OCI-LY1 (cell line): ENCODE data around the gene CD300A.

Experiments used
- H2AFZ ChIP-seq: fragments of 200-600 bp; sonication (generic), shearing (Covaris generic); 2 replicates; pipeline ENCODE4 v1.6.0; 2014; ENCODE audit warnings: antibody characterized with exemption, mild to moderate bottlenecking, low read length
- H3F3A ChIP-seq: fragments of 200-600 bp; sonication (generic), shearing (Covaris generic); 2 replicates; pipeline ENCODE4 v1.6.0; 2014; ENCODE audit warnings: mild to moderate bottlenecking, antibody characterized with exemption, low read length, moderate library complexity; ENCODE audit not compliant: insufficient read depth
- H3K27ac ChIP-seq: fragments of 200-600 bp; sonication (generic); 2 replicates; pipeline ENCODE4 v1.5.1; 2014; ENCODE audit warnings: low read length, mixed run types, mild to moderate bottlenecking, low read depth; ENCODE audit not compliant: poor library complexity, severe bottlenecking
- H3K27me3 ChIP-seq: fragments of 200-600 bp; sonication (generic); 2 replicates; pipeline ENCODE4 v1.6.0; 2014; ENCODE audit warnings: antibody characterized with exemption, mild to moderate bottlenecking, low read length, moderate library complexity; ENCODE audit not compliant: insufficient read depth
- H3K36me3 ChIP-seq: fragments of 200-600 bp; sonication (generic); 2 replicates; pipeline ENCODE4 v1.6.1; 2014; ENCODE audit warnings: mild to moderate bottlenecking, antibody characterized with exemption, low read length, moderate library complexity, mixed read lengths; ENCODE audit not compliant: insufficient read depth
- H3K4me1 ChIP-seq: fragments of 200-600 bp; sonication (generic); 2 replicates; pipeline ENCODE4 v1.5.1; 2014; ENCODE audit warnings: mild to moderate bottlenecking, low read length, moderate library complexity; ENCODE audit not compliant: insufficient read depth, severe bottlenecking
- H3K4me2 ChIP-seq: fragments of 200-600 bp; sonication (generic), shearing (Covaris generic); 2 replicates; pipeline ENCODE4 v1.6.1; 2014; ENCODE audit warnings: low read length
- H3K4me3 ChIP-seq: fragments of 200-600 bp; sonication (generic); 2 replicates; pipeline ENCODE4 v1.5.1; 2014; ENCODE audit warnings: low read length, low read depth, mild to moderate bottlenecking, mixed read lengths; ENCODE audit not compliant: poor library complexity, severe bottlenecking
- H3K79me2 ChIP-seq: fragments of 200-600 bp; shearing (Covaris generic); 2 replicates; pipeline ENCODE4 v1.6.1; 2016; ENCODE audit warnings: mixed run types, low read length, mixed read lengths; ENCODE audit not compliant: insufficient read depth
- H3K9ac ChIP-seq: fragments of 200-600 bp; sonication (generic), shearing (Covaris generic); 2 replicates; pipeline ENCODE4 v1.6.1; 2014; ENCODE audit warnings: mild to moderate bottlenecking, low read length, mixed read lengths
- H3K9me2 ChIP-seq: fragments of 200-600 bp; sonication (generic), shearing (Covaris generic); 2 replicates; pipeline ENCODE4 v1.6.1; 2014; ENCODE audit warnings: low read depth, mild to moderate bottlenecking, low read length, mixed read lengths
- H3K9me3 ChIP-seq: fragments of 200-600 bp; shearing (Covaris generic); 2 replicates; pipeline ENCODE4 v1.6.1; 2014; ENCODE audit warnings: low read length, mixed read lengths
- H4K20me1 ChIP-seq: fragments of 200-600 bp; sonication (generic), shearing (Covaris generic); 2 replicates; pipeline ENCODE4 v1.6.0; 2016; ENCODE audit warnings: mild to moderate bottlenecking, low read length; ENCODE audit not compliant: insufficient read depth
- CTCF ChIP-seq: fragments of 200-600 bp; sonication (generic), shearing (Covaris generic); IDR thresholded peaks from 2 replicates; pipeline ENCODE4 v1.5.1; 2017; ENCODE audit warnings: mild to moderate bottlenecking, antibody characterized with exemption, low read length, moderate library complexity, mixed read lengths
- EZH2 ChIP-seq: fragments of 200-600 bp; sonication (generic), shearing (Covaris generic); IDR thresholded peaks from 2 replicates; pipeline ENCODE4 v1.8.0; 2017; ENCODE audit warnings: borderline replicate concordance, mixed run types, mild to moderate bottlenecking, antibody characterized with exemption, low read length, moderate library complexity, mixed read lengths

Gene CD300A

GRCh38 chr17:74430385-74430705, 36.1 kb upstream of the CD300A start:
- no peak overlapping the region for H2AFZ ChIP-seq

GRCh38 chr17:74430706-74431567, 35.5 kb upstream of the CD300A start:
- H3K9me2 ChIP-seq, result no peaks in the 10 kb centered on the region
- H3K9ac ChIP-seq, result no peak overlapping the region
- H3K27me3 ChIP-seq, result no peaks in the 10 kb centered on the region
- no peak for TF ChIP-seq CTCF
- no peak for TF ChIP-seq EZH2
- no peak overlapping the region for H2AFZ ChIP-seq
- H3K4me2 ChIP-seq, result no peak overlapping the region
- no peaks in the 10 kb centered on the region for H3K9me3 ChIP-seq
- H3K36me3 ChIP-seq, result no peaks in the 10 kb centered on the region
- H3K4me1 ChIP-seq, result no peaks in the 10 kb centered on the region
- no peak overlapping the region for H3K27ac ChIP-seq
- H4K20me1 ChIP-seq, result no peaks in the 10 kb centered on the region
- no peaks in the 10 kb centered on the region for H3K79me2 ChIP-seq
- H3K4me3 ChIP-seq, result no peak overlapping the region
- H3F3A ChIP-seq, result no peaks in the 10 kb centered on the region

More at GRCh38 chr17:74430385-74430705, 36.1 kb upstream of the CD300A start:
- Histone ChIP-seq H3K4me2 (no peak overlapping the region), H3K36me3 (no peaks in the 10 kb centered on the region), H4K20me1 (no peaks in the 10 kb centered on the region), H3K4me1 (no peaks in the 10 kb centered on the region), H3K9ac (no peak overlapping the region), H3F3A (no peaks in the 10 kb centered on the region), H3K27me3 (no peaks in the 10 kb centered on the region), H3K9me2 (no peaks in the 10 kb centered on the region), H3K79me2 (no peaks in the 10 kb centered on the region), H3K9me3 (no peaks in the 10 kb centered on the region), H3K4me3 (no peak overlapping the region), H3K27ac (no peak overlapping the region)
- no peak for TF ChIP-seq EZH2
- TF ChIP-seq CTCF, result no peak

DNA sequence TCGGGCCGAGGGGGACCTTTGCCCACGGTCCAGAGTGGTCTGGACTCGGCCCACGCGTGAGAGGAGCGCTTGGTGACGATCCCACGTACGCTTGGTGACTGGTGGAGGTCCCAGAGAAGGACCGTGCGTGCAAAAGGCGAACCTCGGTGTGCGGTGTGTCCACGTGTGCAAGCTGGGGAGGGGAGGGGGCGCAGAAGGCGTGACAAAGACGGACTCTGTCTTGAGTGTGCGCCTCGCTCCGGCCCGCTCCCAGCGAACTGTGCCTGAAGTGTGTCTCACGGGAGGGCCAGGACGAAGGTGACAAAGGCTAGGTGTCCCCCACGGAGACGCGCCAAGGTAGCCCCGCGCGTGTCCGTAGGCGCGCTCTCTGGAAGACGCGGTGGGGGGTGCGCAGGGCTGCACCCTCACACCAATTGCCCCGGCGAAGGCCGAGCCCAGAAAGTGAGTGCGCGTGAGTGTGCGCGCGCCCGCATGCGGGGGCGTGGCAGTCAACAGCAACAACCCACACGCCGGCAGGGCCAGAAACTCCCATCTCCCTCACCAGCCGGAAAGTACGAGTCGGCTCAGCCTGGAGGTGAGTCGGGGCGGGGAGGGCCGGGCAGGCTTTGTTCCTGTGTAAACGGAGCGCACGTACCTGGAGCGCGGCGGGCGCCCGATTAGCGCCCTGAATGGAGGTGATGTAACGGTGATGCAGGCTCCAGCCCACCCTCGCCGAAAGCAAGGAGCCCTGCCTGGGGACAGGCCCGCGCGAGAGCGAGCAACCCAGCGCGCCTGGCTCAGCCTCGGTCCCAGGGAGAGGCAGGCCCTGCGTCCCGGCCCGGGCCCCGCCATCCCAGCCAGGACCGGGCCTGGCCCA, 34.6 kb upstream of the CD300A start, which contains the start of gene GPRC5C:
TSS of gene GPRC5C (plus strand) at position 521 of the 856 bp plus-strand sequence. CDS start 7,689 bp downstream, outside the sequence.
- no peaks in the 10 kb centered on the region for H3K9me3 ChIP-seq
- H3K79me2 ChIP-seq, result no peaks in the 10 kb centered on the region
- no peaks in the 10 kb centered on the region for H3F3A ChIP-seq
- H3K27me3 ChIP-seq, result no peaks in the 10 kb centered on the region
- no peaks in the 10 kb centered on the region for H4K20me1 ChIP-seq
- H3K4me3 ChIP-seq, result no peak within 1 kb of the TSS
- H3K4me1 ChIP-seq, result no peaks in the 10 kb centered on the region
- no peaks in the 10 kb centered on the region for H3K9me2 ChIP-seq
- no peaks in the 10 kb centered on the region for H3K36me3 ChIP-seq
- H3K9ac ChIP-seq, result no peak within 1 kb of the TSS
- no peak within 1 kb of the TSS for H2AFZ ChIP-seq
- TF ChIP-seq EZH2, result no peak
- TF ChIP-seq CTCF, result no peak
- H3K27ac ChIP-seq, result no peak within 1 kb of the TSS
- H3K4me2 ChIP-seq, result no peak within 1 kb of the TSS
